HG03064 (cell line): ENCODE results near the gene SLC12A3.

Experiments
- ATAC-seq: cut with Tn5 transposase; IDR thresholded peaks from one replicate; pipeline ENCODE4 v1.9.1; 2021; ENCODE audit warnings: low read depth; ENCODE audit not compliant: unreplicated experiment

The SLC12A3 gene

DNA sequence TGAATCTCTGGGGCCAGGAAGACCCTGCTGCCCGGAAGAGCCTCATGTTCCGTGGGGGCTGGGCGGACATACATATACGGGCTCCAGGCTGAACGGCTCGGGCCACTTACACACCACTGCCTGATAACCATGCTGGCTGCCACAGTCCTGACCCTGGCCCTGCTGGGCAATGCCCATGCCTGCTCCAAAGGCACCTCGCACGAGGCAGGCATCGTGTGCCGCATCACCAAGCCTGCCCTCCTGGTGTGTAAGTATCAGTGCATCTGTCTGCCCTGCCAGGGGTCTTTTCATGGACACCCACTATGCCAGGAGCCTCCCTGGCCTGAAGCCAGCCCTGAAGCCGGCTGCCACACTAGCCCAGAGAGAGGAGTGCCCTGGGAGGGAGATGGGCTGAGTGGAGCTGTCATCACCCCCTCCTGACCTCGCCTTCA, 96.9 kb downstream of the SLC12A3 start, which contains the start of gene CETP:
TSS of gene CETP (plus strand) at position 100 of the 431 bp plus-strand sequence. CDS start at position 130, 30 bp downstream.
- no peak for ATAC-seq

DNA sequence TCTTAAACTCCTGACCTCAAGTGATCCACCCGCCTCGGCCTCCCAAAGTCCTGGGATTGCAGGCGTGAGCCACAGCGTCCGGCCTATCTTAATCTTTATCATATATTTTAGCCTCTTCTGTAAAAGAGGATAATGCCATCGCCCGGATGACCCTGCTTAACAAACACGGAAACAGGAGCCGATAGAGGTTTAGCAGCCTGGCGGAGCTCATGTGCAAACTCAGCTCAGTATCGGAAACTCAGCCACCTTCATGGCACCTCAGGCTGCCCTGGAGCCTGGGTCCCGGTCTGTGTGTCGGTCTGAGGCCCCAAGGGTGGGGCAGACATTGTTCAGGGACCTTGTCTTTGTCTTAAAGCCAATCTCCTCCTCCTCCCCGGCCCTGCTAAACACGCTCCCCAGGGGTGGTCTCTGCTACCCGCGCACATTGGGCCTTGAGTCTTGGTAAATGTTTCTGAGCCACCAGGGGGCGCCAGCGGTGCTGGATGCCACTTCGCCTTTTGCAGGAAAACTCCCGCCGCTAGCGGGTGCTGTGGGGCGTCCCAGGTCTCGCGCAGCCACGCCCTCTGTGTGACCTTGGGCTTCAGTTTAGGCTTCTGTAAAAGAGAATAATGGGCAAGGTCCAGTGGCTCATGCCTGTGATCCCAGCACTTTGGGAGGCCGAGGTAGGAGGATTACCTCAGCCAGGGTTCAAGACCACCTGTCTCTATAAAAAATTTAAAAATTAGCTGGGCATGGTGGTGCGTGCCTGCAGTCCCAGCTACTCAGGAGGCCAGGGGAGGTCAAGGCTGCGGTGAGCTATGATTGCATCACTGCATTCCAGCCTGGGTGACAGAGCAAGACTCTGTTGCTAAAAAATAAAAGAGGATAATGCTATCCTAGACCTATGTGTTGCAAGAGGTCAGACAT, 99.5 kb downstream of the SLC12A3 start:
- no peak for ATAC-seq
